Prostate gland (tissue), 2 donors: ENCODE results near the gene EPHA1.

Experiments used
- POLR2A ChIP-seq: fragments of 450-650 bp; IDR thresholded peaks from one replicate; pipeline ENCODE4 v1.6.1; 2016; ENCODE audit warnings: antibody characterized with exemption, mild to moderate bottlenecking
- POLR2AphosphoS5 ChIP-seq: sonication (generic); formaldehyde crosslinking; IDR thresholded peaks from one replicate; pipeline ENCODE4 v1.6.1; 2017; ENCODE audit warnings: antibody characterized with exemption
- TF ChIP-seq, protein P1 (sequence below), 4 experiments: fragments of 200-600 bp in 2 of 4; fragments of 450-650 bp in 2 of 4; sonication (generic) in 2 of 4; IDR thresholded peaks; 1 replicate in 3 of 4; 2 replicates in 1 of 4; pipeline ENCODE4 v1.5.1; 2016 to 2019; ENCODE audit warnings: antibody characterized with exemption in 4 of 4, mild to moderate bottlenecking in 2 of 4, moderate library complexity in 2 of 4

DNA sequence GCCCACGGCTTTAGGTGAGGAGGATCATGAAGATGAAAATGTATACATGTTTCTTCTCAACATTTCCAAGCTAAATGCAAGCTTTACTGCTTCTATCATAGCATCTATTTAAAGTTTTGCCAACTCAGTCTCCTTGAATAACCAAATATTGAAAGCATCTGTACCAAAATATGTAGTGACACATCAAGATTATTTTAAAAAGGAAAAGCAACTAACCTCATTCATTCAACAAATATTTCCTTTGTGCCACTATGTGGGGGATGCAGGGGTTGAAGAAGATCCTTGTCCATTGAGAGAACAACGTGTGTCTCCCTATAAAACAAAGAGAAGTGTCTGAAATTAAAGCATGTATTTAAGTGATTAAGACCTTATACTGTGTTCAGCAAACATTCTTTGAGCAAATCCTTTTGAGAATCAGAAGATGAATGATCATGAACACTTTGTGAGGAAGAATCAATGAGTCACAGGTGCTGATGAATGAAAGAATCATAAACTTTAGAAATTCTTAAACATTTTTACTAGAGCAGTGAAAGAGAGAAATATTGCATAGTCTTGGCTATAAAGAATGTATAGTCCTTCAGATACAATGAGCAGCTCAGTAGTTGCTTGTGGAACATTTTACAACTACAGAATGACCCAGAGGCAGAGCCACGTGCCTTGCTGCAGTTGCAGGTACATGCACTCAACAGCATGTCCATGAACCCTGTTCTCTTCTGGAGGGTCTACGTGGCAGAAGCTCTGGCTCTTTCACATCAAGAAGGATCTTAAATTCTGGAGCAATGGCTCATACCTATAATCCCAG, 48.5 kb upstream of the EPHA1 start:
- TF ChIP-seq POLR2A (no peak), POLR2AphosphoS5 (no peak)
- TF ChIP-seq, protein P1, sequence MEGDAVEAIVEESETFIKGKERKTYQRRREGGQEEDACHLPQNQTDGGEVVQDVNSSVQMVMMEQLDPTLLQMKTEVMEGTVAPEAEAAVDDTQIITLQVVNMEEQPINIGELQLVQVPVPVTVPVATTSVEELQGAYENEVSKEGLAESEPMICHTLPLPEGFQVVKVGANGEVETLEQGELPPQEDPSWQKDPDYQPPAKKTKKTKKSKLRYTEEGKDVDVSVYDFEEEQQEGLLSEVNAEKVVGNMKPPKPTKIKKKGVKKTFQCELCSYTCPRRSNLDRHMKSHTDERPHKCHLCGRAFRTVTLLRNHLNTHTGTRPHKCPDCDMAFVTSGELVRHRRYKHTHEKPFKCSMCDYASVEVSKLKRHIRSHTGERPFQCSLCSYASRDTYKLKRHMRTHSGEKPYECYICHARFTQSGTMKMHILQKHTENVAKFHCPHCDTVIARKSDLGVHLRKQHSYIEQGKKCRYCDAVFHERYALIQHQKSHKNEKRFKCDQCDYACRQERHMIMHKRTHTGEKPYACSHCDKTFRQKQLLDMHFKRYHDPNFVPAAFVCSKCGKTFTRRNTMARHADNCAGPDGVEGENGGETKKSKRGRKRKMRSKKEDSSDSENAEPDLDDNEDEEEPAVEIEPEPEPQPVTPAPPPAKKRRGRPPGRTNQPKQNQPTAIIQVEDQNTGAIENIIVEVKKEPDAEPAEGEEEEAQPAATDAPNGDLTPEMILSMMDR (IDR thresholded peaks at IDR 0.05): no peak
